H1 (cell line): Measurements from ENCODE around the gene HPX. TPM values are rescaled to one million over a fixed set of nuclear protein-coding genes. Genes with fewer than 3 reads are reported as not detected.

Source experiments
- CTCF ChIA-PET: fragments of 300-600 bp; sonication (Branson Sonifier 250); formaldehyde crosslinking; loops from one replicate; lab custom pipeline; 2021; ENCODE audit not compliant: partially characterized antibody; lab: Charles Lee
- POLR2A ChIA-PET: fragments of 300-600 bp; sonication (Branson Sonifier 250); formaldehyde crosslinking; loops from one replicate; lab custom pipeline; 2021; ENCODE audit warnings: inconsistent platforms; ENCODE audit not compliant: partially characterized antibody; lab: Charles Lee
- DNase-seq, 2 experiments: peaks; one replicate each; pipeline versions ENCODE4 v3.0.0 to v3.0.0-alpha.2; 2010 to 2022; ENCODE audit warnings: low spot score in 2 of 2, low read depth in 1 of 2, mixed read lengths in 1 of 2
- FAIRE-seq: peaks from 2 replicates; lab custom pipeline; 2011; peaks lifted over from hg19 to GRCh38; lab: Jason Lieb, UNC
- H2AFZ ChIP-seq: 2 replicates; pipeline ENCODE4 v1.8.1; 2012; ENCODE audit warnings: low read length, inconsistent platforms
- H2AK5ac ChIP-seq: 2 replicates; pipeline ENCODE4 v1.6.1; 2013; ENCODE audit warnings: low read depth, low read length
- H2BK120ac ChIP-seq: replicated peaks from 2 replicates; pipeline ENCODE3; 2013; ENCODE audit warnings: low read depth, low read length, inconsistent platforms
- H2BK12ac ChIP-seq: 2 replicates; pipeline ENCODE4 v1.6.1; 2013; ENCODE audit warnings: low read depth, low read length
- H2BK15ac ChIP-seq: 2 replicates; pipeline ENCODE4 v1.6.1; 2013; ENCODE audit warnings: low read length
- H2BK20ac ChIP-seq: 2 replicates; pipeline ENCODE4 v1.6.1; 2013; ENCODE audit warnings: low read length
- H2BK5ac ChIP-seq: 2 replicates; pipeline ENCODE4 v1.6.1; 2013; ENCODE audit warnings: low read depth, low read length
- H3K14ac ChIP-seq: 2 replicates; pipeline ENCODE4 v1.6.1; 2013; ENCODE audit warnings: inconsistent platforms; ENCODE audit not compliant: insufficient read length
- H3K18ac ChIP-seq: 2 replicates; pipeline ENCODE4 v1.6.1; 2013; ENCODE audit warnings: low read length; ENCODE audit errors: extremely low read depth
- H3K23ac ChIP-seq: 2 replicates; pipeline ENCODE4 v1.6.1; 2013; ENCODE audit warnings: inconsistent platforms; ENCODE audit not compliant: insufficient read length
- H3K23me2 ChIP-seq: 2 replicates; pipeline ENCODE4 v1.6.1; 2013; ENCODE audit warnings: low read depth, low read length
- H3K27ac ChIP-seq: 2 replicates; pipeline ENCODE4 v1.6.1; 2011; ENCODE audit warnings: low read depth, low read length, inconsistent platforms
- H3K27me3 ChIP-seq, 4 experiments: replicated peaks in 1 of 4; 1 replicate in 1 of 4; 2 replicates in 3 of 4; pipeline versions ENCODE4 v1.6.1 to v1.8.1; 2011 to 2013; ENCODE audit warnings: low read length in 3 of 4, mild to moderate bottlenecking in 3 of 4, inconsistent platforms in 2 of 4, mixed read lengths in 2 of 4, moderate library complexity in 1 of 4; ENCODE audit not compliant: control insufficient read depth in 3 of 4, insufficient read depth in 3 of 4; ENCODE audit errors: extremely low read depth in 1 of 4
- H3K36me3 ChIP-seq, 4 experiments: 2 replicates each; pipeline versions ENCODE4 v1.6.1 to v1.8.1; 2011 to 2013; ENCODE audit warnings: mild to moderate bottlenecking in 4 of 4, low read length in 3 of 4, moderate library complexity in 2 of 4, control low read depth in 1 of 4, inconsistent platforms in 1 of 4; ENCODE audit not compliant: insufficient read depth in 4 of 4, control insufficient read depth in 2 of 4
- H3K4ac ChIP-seq: replicated peaks from 2 replicates; pipeline ENCODE3; 2013; ENCODE audit warnings: low read length, low read depth, mixed read lengths, inconsistent platforms; ENCODE audit not compliant: insufficient read length
- H3K4me1 ChIP-seq, 4 experiments: replicated peaks in 1 of 4; 1 replicate in 1 of 4; 2 replicates in 3 of 4; pipeline versions ENCODE4 v1.6.1 to v1.8.1; 2011 to 2013; ENCODE audit warnings: low read length in 3 of 4, inconsistent platforms in 2 of 4, mixed read lengths in 1 of 4; ENCODE audit not compliant: insufficient read depth in 4 of 4, control insufficient read depth in 3 of 4
- H3K4me2 ChIP-seq, 2 experiments: 2 replicates each; pipeline versions ENCODE4 v1.6.1 to v1.8.1; 2011 to 2013; ENCODE audit warnings: low read depth in 2 of 2, low read length in 2 of 2, control low read depth in 1 of 2, inconsistent platforms in 1 of 2, mild to moderate bottlenecking in 1 of 2; ENCODE audit not compliant: insufficient read depth in 1 of 2
- H3K4me3 ChIP-seq, 4 experiments: fragments of 200-600, 300-600 bp in 1 of 4; sonication (generic), shearing (Covaris generic), sonication (Bioruptor Twin) in 1 of 4; 2 replicates each; pipeline versions ENCODE4 v1.5.1 to v1.8.1; 2011 to 2016; ENCODE audit warnings: low read length in 4 of 4, low read depth in 3 of 4, control low read depth in 2 of 4, inconsistent platforms in 2 of 4, mild to moderate bottlenecking in 2 of 4, mixed read lengths in 1 of 4, moderate library complexity in 1 of 4; ENCODE audit not compliant: insufficient read depth in 2 of 4; ENCODE audit errors: extremely low read depth in 1 of 4
- H3K56ac ChIP-seq: replicated peaks from 2 replicates; pipeline ENCODE3; 2013; ENCODE audit warnings: low read depth, mild to moderate bottlenecking, mixed read lengths, low read length, inconsistent platforms; ENCODE audit not compliant: insufficient read length
- H3K79me1 ChIP-seq: 2 replicates; pipeline ENCODE4 v1.6.1; 2013; ENCODE audit warnings: low read depth, low read length, control low read depth
- H3K79me2 ChIP-seq, 2 experiments: 2 replicates each; pipeline versions ENCODE4 v1.6.1 to v1.8.1; 2012 to 2013; ENCODE audit warnings: low read length in 2 of 2, mild to moderate bottlenecking in 2 of 2, inconsistent platforms in 1 of 2; ENCODE audit not compliant: insufficient read depth in 2 of 2, control insufficient read depth in 1 of 2
- H3K9ac ChIP-seq, 4 experiments: replicated peaks in 1 of 4; 1 replicate in 1 of 4; 2 replicates in 3 of 4; pipeline versions ENCODE4 v1.6.1 to v1.8.1; 2011 to 2013; ENCODE audit warnings: low read depth in 3 of 4, low read length in 3 of 4, control low read depth in 2 of 4, mild to moderate bottlenecking in 2 of 4, moderate library complexity in 2 of 4, inconsistent platforms in 1 of 4; ENCODE audit errors: extremely low read depth in 1 of 4
- H3K9me3 ChIP-seq, 2 experiments: 2 replicates each; pipeline versions ENCODE4 v1.6.1 to v1.8.1; 2012 to 2013; ENCODE audit warnings: mild to moderate bottlenecking in 2 of 2, moderate library complexity in 2 of 2, control low read depth in 1 of 2, inconsistent platforms in 1 of 2, low read depth in 1 of 2, low read length in 1 of 2, mixed read lengths in 1 of 2; ENCODE audit not compliant: insufficient read depth in 2 of 2
- H4K20me1 ChIP-seq, 2 experiments: replicated peaks in 1 of 2; 2 replicates each; pipeline versions ENCODE3 to v1.8.1; 2011 to 2013; ENCODE audit warnings: inconsistent platforms in 2 of 2, low read length in 2 of 2, mild to moderate bottlenecking in 1 of 2; ENCODE audit not compliant: insufficient read depth in 2 of 2, control insufficient read depth in 1 of 2
- H4K5ac ChIP-seq: 2 replicates; pipeline ENCODE4 v1.6.1; 2013; ENCODE audit warnings: low read length, low read depth, mixed read lengths, inconsistent platforms; ENCODE audit not compliant: insufficient read length
- H4K8ac ChIP-seq: 2 replicates; pipeline ENCODE4 v1.8.0; 2013; ENCODE audit warnings: mild to moderate bottlenecking, moderate library complexity, low read length, inconsistent platforms; ENCODE audit not compliant: insufficient read depth; ENCODE audit errors: extremely low read depth
- H4K91ac ChIP-seq: replicated peaks from 2 replicates; pipeline ENCODE3; 2013; ENCODE audit warnings: low read length, mixed read lengths, inconsistent platforms; ENCODE audit not compliant: insufficient read length
- ATF3 ChIP-seq: IDR thresholded peaks from 2 replicates; pipeline ENCODE4 v1.6.1; 2011; ENCODE audit warnings: low read depth, mild to moderate bottlenecking, low read length; ENCODE audit not compliant: insufficient read depth
- CBX5 ChIP-seq: fragments of 300-800, 300-1000 bp; sonication (generic); IDR thresholded peaks from 2 replicates; pipeline ENCODE4 v1.7.1; 2016; ENCODE audit warnings: antibody characterized with exemption, low read length, low read depth
- JUN ChIP-seq: IDR thresholded peaks from 2 replicates; pipeline ENCODE4 v1.6.1; 2011; ENCODE audit warnings: low read depth, mild to moderate bottlenecking, improper control_type of control experiment, low read length
- JUND ChIP-seq: IDR thresholded peaks from 2 replicates; pipeline ENCODE4 v1.6.1; 2011; ENCODE audit warnings: mild to moderate bottlenecking, improper control_type of control experiment, low read length
- TEAD4 ChIP-seq: IDR thresholded peaks from 2 replicates; pipeline ENCODE4 v1.6.1; 2012; ENCODE audit warnings: low read depth, low read length, inconsistent platforms, mixed read lengths
- WGBS, 2 experiments: shearing (Covaris generic) in 1 of 2; methylation state at CpG; one replicate each; pipeline versions ENCODE4 v1.1.6 to v1.1.7; 2013 to 2015; ENCODE audit warnings: low lambda C conversion rate in 2 of 2, mixed read lengths in 2 of 2, inconsistent platforms in 1 of 2, low coverage in 1 of 2, missing lambda C conversion rate in 1 of 2; ENCODE audit not compliant: insufficient replicate concordance in 2 of 2, insufficient coverage in 1 of 2, insufficient read length in 1 of 2; ENCODE audit errors: extremely low coverage in 1 of 2, missing lambda C conversion rate in 1 of 2; 5-methylcytosine and 5-hydroxymethylcytosine counted together
- polyA plus RNA-seq, 7 experiments: library from polyadenylated mRNA; depleted of rRNA in 3 of 7; stranded (reverse) in 5 of 7; unstranded in 2 of 7; fragments of >200 nt in 5 of 7; fragments of 200-250 nt in 2 of 7; gene quantifications; 1 replicate in 5 of 7; 2 replicates in 1 of 7; 4 replicates in 1 of 7; pipeline versions ENCODE4 v1.2.1 to v1.2.3, GENCODE V29; 2011 to 2013; ENCODE audit warnings: missing spikeins in 2 of 7, mixed read lengths in 2 of 7
- total RNA-seq: library from RNA; stranded (reverse); fragmentation: NEBNext Ultra II Directional; extraction: Animal tissue kit (Norgen Biotek cat#: 25700); gene quantifications from 2 replicates; pipeline ENCODE4 v1.2.1, GENCODE V29; 2021

HPX gene
- total and polyA plus RNA-seq, 2 of the 8 experiments (the other 6 are each of a cell fraction or from before 2014, with no cell fraction given), result 0.80 to 0.97 TPM

GRCh38 chr11:6388748-6389147 is 52.0 kb downstream of the HPX start:
- Histone ChIP-seq H4K20me1 (peaks cover 0 to 2% of the 10 kb centered on the region in 2 experiments), H3K14ac (no peak overlapping the region), H4K5ac (no peak overlapping the region), H4K8ac (no peak overlapping the region), H3K4me1 (peaks cover 2 to 12% (median 10%) of the 10 kb centered on the region in 4 experiments; a peak in 6 of 7 replicates), H3K79me1 (no peaks in the 10 kb centered on the region), H2AFZ (no peak overlapping the region), H2BK15ac (no peak overlapping the region), H2AK5ac (no peak overlapping the region), H3K9me3 (no peaks in the 10 kb centered on the region), H2BK120ac (no peak overlapping the region), H3K23ac (no peak overlapping the region), H2BK5ac (no peak overlapping the region), H3K79me2 (no peaks in the 10 kb centered on the region), H3K9ac (no peak overlapping the region), H3K56ac (no peak overlapping the region), H3K18ac (no peak overlapping the region), H3K27ac (no peak overlapping the region), H2BK20ac (no peak overlapping the region), H3K36me3 (no peaks in the 10 kb centered on the region), H3K4ac (no peak overlapping the region), H3K4me2 (no peak overlapping the region; a peak in 1 of 4 replicates), H3K4me3 (no peak overlapping the region), H3K23me2 (no peaks in the 10 kb centered on the region; the same call in 1 of the 2 replicates), H4K91ac (no peak overlapping the region), H3K27me3 (peaks cover 2 to 8% (median 4%) of the 10 kb centered on the region in 4 experiments), H2BK12ac (no peak overlapping the region)
- FAIRE-seq (no peak), DNase-seq (no peak)
- no peak for TF ChIP-seq TEAD4
- no peak for TF ChIP-seq JUND
- no peak for TF ChIP-seq JUN
- TF ChIP-seq ATF3, result no peak
- no peak for TF ChIP-seq CBX5
- ChIA-PET POLR2A (no interaction called here), CTCF (interaction anchor here (0.7 to 21.5 kb wide), 7 partner anchors 10 to 117 kb away, joined by 3 to 585 read pairs (median 6); partner anchors contain the start of gene HPX)
- WGBS, 2 experiments, result 90% methylated on average over 1 of the region's 1 CpG; no CpG with 5 or more reads in 1 of the 2 experiments
